ENCODE data around the gene KRT6A.

The KRT6A gene

DNA sequence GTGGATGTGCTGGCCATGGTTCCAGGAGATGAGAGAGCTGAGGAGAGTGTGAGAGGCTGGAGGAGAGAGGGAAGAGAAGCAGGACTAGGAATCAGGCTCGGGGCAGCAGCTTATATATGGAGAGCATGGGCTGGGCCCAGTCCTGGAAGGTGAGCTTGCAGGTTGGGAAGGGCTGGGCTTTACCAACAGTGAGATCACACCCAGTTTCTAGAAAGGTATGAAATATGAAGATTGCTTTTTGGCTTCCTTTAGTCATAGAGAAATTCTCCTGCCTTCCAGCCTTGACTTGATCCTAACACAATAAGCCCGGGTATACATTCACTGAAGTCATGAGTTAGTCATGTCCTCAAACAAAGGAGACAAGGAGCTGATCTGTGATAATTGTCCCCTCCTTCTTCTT is at the start of gene KRT6A:
TSS of gene KRT6A (minus strand) at position 86 of the 400 bp plus-strand sequence. CDS start at position 17, 69 bp downstream.
- DNase-seq (ENCODE audit: low read depth in 1 of 2, low spot score in 1 of 2) = no peak

GRCh38 chr12:52542157-52542556 is 49.1 kb upstream of the KRT6A start:
- DNase-seq (ENCODE audit: low read depth in 1 of 2, low spot score in 1 of 2) = no peak

DNA sequence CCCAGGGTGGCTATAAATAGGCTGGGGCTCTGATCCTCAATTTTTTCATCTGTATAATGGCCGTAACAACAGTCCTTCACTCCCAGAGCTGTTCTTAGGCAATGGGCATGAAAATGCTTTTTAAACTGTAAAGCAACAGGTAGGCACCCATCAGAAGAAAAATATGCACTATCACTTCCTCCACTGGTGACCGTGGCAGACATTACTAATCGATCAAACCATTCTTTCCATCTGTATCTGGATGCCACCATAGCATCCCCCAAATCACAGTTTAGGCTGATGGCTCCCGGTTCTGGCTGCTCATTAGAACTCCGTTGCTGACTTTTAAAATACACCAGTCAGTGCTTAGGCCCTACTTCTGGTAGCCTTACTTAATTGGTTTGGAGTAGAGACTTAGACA is 48.7 kb upstream of the KRT6A start:
- no peak for DNase-seq (ENCODE audit: low read depth in 1 of 2, low spot score in 1 of 2)

DNA sequence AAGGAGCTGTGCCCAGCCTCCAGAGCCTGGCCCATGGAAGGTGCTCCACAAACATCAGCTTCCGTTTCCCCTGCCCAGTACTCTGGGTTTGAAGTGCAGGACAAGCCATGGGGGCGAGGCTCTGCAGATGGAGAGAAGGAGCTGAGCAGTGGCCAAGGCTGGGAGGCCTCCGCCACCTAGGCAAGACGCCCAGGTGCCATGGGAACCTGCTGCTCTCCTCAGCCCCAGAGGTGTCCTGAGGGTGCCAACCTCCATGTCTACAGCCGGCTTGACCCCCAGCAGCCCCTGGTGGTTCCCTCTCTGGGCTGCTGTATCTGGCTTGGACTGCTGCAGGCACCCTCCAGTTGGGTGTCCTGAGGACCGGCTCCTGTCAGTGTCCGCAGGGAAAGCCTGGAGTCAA is 47.5 kb upstream of the KRT6A start:
- DNase-seq (ENCODE audit: low read depth in 1 of 2, low spot score in 1 of 2) = no peak

GRCh38 chr12:52539821-52540173 is 46.7 kb upstream of the KRT6A start:
- no peak for DNase-seq (ENCODE audit: low read depth in 1 of 2, low spot score in 1 of 2)

GRCh38 chr12:52539083-52539820 is 46.2 kb upstream of the KRT6A start:
- no peak for DNase-seq (ENCODE audit: low read depth in 1 of 2, low spot score in 1 of 2)

- no peak for DNase-seq (ENCODE audit: low read depth in 1 of 2, low spot score in 1 of 2)
Observed at GRCh38 chr12:52537101-52537500, 44.0 kb upstream of the KRT6A start.

DNA sequence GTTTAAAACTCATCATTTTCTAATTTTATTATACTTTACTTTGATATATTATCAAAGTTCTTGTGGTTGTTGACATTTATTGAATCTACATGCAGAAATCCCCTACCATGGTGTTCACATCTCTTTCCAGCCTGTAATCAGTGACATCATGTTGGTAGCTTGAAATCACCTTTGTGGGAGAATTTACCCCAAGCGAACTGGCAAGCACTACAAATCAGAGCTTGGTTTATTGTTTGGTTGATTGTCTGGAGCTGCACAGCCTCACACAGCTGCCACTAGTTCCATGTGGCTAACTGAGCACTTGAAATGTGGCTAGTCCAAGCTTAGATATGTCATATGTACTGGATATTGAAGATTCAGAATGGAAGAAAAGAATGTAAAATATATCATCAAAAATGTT is 42.5 kb upstream of the KRT6A start:
- DNase-seq (ENCODE audit: low read depth in 1 of 2, low spot score in 1 of 2) = no peak

GRCh38 chr12:52534482-52534881 is 41.4 kb upstream of the KRT6A start:
- no peak for DNase-seq (ENCODE audit: low read depth in 1 of 2, low spot score in 1 of 2)

DNA sequence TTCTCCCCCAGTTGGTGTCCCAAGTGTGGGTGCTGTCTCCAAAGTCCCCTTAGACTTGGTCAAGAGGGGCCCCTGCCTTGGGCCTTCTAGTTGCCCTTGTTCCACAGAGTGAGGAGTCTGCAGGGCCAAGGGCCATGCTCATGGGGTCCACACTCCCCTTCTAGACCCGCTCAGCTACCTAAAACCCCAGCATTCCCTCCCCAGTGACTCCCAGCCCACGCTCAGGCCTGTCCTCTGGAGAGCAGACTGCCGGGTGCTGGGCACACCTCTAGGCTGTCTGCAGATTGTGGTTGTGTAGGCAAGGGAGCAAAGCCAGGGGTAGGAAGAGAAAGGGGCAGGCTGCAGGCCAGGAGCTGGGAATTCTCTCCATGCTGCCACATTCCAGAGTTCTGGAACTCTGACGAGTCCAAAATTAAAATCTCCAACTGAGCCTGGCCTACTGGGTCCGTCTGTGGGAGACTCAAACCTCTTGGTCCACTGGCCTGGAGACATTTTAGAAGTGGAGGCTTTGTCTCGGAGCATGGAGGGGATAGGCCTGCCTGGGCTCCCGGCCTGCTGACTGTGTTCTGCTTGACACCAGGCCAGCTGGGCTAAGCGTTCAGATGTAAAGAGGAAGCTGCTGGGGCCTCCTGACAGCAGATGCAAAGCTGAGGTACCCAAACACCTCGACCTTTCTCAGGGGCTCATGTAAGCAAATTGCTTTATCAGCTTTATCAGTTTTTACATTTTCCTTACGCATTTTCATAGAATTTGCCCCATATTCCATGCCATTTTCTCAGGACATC is 40.8 kb upstream of the KRT6A start:
- DNase-seq (ENCODE audit: low read depth in 1 of 2, low spot score in 1 of 2) = no peak

- DNase-seq (ENCODE audit: low read depth in 1 of 2, low spot score in 1 of 2) = no peak
Observed at GRCh38 chr12:52532636-52533035, 39.6 kb upstream of the KRT6A start.

- DNase-seq (ENCODE audit: low read depth in 1 of 2, low spot score in 1 of 2) = no peak
Observed at GRCh38 chr12:52531566-52532300, 38.7 kb upstream of the KRT6A start.

- DNase-seq (ENCODE audit: low read depth in 1 of 2, low spot score in 1 of 2) = no peak
Observed at GRCh38 chr12:52530905-52531304, 37.8 kb upstream of the KRT6A start.

- no peak for DNase-seq (ENCODE audit: low read depth in 1 of 2, low spot score in 1 of 2)
Observed at GRCh38 chr12:52530366-52530765, 37.3 kb upstream of the KRT6A start.

- no peak for DNase-seq (ENCODE audit: low read depth in 1 of 2, low spot score in 1 of 2)
Observed at GRCh38 chr12:52529846-52530245, 36.8 kb upstream of the KRT6A start.

GRCh38 chr12:52529417-52529816 is 36.4 kb upstream of the KRT6A start:
- DNase-seq (ENCODE audit: low read depth in 1 of 2, low spot score in 1 of 2) = no peak

DNA sequence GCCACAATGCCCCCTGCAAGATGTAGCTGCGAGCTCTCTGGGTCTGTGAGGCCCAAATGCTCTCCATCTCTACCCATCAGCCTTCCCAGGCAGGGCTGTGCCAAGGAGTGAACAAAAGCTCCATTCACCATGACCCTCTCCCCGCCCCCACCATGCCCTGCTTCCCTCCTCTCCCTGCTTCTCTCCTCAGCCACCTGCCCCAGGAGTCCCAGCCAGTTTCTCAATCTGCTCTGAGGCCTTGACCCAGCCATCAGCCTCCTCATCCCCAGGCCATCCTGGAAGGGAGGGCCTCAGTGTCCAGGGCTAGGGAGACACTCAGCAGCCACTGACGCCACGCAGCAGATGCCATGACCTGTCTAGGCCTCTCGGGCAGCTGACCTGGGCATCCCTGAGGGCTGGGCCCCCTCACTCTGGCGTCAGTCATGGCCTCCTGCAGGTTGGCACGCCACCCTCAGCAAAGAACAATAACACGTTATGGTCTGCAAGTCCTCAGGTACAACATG is 35.6 kb upstream of the KRT6A start:
- DNase-seq (ENCODE audit: low read depth in 1 of 2, low spot score in 1 of 2) = no peak

DNA sequence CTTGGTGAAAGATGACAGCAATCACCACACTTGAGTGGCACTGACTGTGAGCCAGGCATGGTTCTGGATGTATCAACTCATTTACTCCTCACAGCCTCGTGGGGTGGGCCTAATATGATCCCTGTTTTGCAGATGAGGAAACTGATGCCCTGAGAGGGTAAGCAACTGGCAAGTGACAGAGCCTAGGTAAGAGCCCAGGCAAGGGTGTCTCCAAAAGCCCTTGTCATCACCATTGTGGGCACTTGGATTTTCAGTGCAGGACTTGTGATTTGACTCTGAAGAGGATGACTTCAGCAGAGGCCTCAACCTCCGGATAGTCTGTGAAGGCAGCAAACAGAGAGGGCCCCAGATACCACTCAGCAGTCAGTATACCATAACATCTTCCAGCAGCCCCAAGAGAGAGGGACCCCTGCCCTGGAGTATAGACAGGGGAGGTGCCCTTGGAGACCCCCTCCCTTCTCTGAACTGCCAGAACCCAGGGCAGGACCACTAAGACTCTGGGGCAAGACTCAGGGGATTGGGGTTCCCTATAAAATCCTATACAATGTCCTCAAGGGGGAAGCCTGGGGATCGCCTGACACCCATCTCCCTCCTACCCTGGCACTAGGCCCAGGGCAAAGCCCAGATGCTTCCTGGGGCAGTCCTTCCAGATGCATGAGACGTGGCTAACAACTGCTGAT is 34.2 kb upstream of the KRT6A start:
- no peak for DNase-seq (ENCODE audit: low read depth in 1 of 2, low spot score in 1 of 2)

DNA sequence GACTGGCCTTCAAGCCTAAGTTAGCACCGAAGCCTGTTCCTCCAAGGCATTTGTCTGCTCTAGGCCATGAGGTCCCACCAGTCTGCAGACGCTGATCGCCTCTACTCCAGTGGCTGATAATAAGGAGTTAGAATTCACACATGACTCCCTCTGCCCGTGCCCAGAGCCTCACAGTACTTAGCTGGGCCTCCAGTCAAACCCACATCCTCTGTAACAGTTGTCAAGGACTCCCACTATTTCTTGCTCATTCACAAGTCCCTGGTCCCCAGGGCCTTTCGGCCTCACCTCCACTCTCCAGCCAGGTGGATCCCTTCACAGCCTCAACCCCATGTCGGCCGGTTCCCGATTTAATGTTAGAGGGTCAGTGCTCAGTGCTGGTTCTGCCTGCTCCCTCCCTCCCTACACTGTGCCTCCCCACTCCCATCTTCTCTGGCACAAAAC is 33.5 kb upstream of the KRT6A start:
- no peak for DNase-seq (ENCODE audit: low read depth in 1 of 2, low spot score in 1 of 2)

DNA sequence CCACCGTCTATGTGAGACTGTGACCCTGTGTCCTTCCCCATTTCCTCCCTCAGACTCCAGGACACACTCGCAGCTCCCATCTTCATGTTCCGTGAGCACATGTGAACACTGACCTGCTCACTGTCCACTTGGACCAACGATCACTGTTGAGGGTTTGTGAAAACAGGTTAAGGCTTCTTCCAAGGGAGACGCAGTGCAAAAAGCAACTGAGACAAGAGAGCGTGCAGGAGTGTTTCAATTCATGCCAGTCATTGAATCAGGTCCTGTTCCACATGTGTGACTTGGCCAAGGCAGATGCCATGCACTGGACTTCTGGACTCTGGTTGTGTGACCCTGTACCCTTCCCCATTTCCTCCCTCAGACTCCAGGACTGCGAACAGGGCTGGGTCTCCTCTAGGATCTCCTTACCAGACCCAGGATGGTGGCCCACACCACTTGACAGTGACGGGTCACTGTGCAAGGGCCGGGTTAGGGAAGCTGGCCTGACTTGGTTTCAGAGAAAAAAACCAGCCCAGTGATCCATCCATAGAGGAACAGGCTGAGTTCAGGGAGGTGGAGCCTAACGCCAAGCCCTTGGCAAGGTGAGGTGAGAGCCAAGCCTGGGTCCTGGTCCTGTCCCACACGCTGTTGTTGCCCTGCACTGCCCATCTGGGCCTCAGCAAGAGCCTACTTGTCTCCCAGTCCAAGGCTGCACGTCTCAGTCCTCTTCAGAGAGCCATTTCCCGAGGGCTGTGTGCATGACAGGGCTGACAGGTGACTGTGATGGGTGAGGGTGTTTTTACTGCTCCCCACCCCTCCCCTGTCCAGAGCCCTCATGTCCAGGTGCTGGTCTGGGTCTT is 32.8 kb upstream of the KRT6A start:
- DNase-seq (ENCODE audit: low read depth in 1 of 2, low spot score in 1 of 2) = no peak
